HUES6 (cell line): Measurements from ENCODE around the gene KRT80.

Experiments used
- H3K27ac ChIP-seq: 2 replicates; pipeline ENCODE4 v1.7.0; 2013; ENCODE audit warnings: low read depth, mild to moderate bottlenecking, low read length, inconsistent platforms
- H3K27me3 ChIP-seq: 2 replicates; pipeline ENCODE4 v1.6.1; 2013; ENCODE audit warnings: low read length; ENCODE audit not compliant: control insufficient read depth, insufficient read depth
- H3K36me3 ChIP-seq: 2 replicates; pipeline ENCODE4 v1.6.1; 2013; ENCODE audit warnings: low read length; ENCODE audit not compliant: control insufficient read depth, insufficient read depth
- H3K4me1 ChIP-seq: 2 replicates; pipeline ENCODE4 v1.6.1; 2013; ENCODE audit warnings: low read length; ENCODE audit not compliant: control insufficient read depth, insufficient read depth
- H3K4me3 ChIP-seq: 2 replicates; pipeline ENCODE4 v1.5.1; 2013; ENCODE audit warnings: low read depth, low read length
- H3K9ac ChIP-seq: one replicate; pipeline ENCODE4 v1.6.1; 2013; ENCODE audit warnings: mild to moderate bottlenecking, low read length
- H3K9me3 ChIP-seq: 2 replicates; pipeline ENCODE4 v1.6.1; 2013; ENCODE audit warnings: low read depth, low read length; ENCODE audit not compliant: control insufficient read depth, insufficient read depth

Gene KRT80

GRCh38 chr12:52216807-52217206, 25.0 kb upstream of the KRT80 start:
- peaks cover 2% of the 10 kb centered on the region; the same call in 1 of the 2 replicates for H3K27me3 ChIP-seq
- no peaks in the 10 kb centered on the region for H3K36me3 ChIP-seq
- H3K9ac ChIP-seq, result no peak overlapping the region
- H3K4me1 ChIP-seq, result no peaks in the 10 kb centered on the region
- no peak overlapping the region for H3K27ac ChIP-seq
- no peaks in the 10 kb centered on the region for H3K9me3 ChIP-seq
- no peak overlapping the region for H3K4me3 ChIP-seq

DNA sequence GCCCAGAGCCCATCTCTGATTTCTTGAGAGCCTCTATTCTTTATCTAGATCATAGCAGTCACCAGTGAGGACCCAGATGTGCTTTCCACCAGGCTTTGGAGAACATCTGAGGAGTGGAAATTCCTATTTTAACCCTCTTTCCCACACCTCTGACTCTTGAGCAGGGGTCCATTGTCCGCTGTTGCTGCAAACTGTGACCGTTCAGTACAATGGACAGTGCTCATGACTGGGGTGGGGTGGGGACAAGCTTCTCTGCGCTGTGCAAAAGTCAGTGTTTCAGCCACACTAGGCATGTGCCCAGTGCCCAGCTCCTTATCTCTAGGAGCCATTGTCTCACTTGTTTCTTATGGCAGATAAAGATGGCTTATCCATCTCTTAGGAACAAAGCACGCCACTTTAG, 24.3 kb upstream of the KRT80 start:
- no peak overlapping the region for H3K27ac ChIP-seq
- H3K9ac ChIP-seq, result no peak overlapping the region
- H3K4me3 ChIP-seq, result no peak overlapping the region
- H3K27me3 ChIP-seq, result peaks cover under 1% of the 10 kb centered on the region; the same call in 1 of the 2 replicates
- no peaks in the 10 kb centered on the region for H3K36me3 ChIP-seq
- no peaks in the 10 kb centered on the region; the same call in 1 of the 2 replicates for H3K4me1 ChIP-seq
- no peaks in the 10 kb centered on the region for H3K9me3 ChIP-seq

DNA sequence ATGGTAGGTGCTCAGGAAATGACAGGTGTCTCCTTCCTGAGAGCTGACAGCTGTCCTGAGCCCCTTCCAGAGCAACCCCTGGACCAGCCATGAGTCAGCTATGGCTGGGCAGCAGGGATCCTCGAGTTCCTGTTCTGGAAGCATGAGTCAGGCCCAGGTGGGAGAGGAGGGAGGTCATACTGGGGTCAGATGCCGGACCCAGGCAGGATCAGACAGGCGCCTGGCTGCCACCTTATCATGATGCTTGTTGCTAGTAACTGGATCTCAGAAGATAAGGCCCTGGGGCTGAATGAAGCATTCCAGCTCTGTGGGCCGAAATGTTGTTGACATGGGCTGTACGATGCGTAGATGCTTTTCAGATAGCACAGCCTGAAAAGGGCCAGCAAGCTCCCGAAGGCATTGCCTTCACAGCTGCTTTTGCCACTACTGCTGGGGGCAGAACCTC, 23.8 kb upstream of the KRT80 start:
- no peaks in the 10 kb centered on the region for H3K9me3 ChIP-seq
- H3K27me3 ChIP-seq, result no peaks in the 10 kb centered on the region; the same call in 1 of the 2 replicates
- H3K4me3 ChIP-seq, result no peak overlapping the region
- H3K27ac ChIP-seq, result no peak overlapping the region
- no peak overlapping the region for H3K9ac ChIP-seq
- no peaks in the 10 kb centered on the region for H3K36me3 ChIP-seq
- no peaks in the 10 kb centered on the region; the same call in 1 of the 2 replicates for H3K4me1 ChIP-seq

DNA sequence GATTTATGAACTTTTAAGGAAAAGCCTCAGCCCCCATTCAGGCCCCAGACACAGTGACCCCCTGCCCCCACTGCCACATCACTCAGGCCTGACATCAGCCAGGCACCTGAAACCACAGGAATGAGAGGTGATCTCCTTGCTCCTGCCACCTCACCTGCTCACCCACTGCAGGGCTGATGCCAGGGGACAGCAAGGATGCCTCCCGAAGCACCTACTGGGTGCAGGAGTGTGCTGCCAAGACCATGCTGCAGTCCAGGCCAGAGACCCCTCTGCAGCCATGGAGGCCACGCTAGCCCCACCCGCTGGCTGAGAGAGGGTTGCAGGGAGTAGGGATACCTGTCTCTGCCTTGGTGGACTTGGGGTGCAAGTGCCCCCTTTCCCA, 22.6 kb upstream of the KRT80 start:
- H3K27ac ChIP-seq, result no peak overlapping the region
- H3K9ac ChIP-seq, result no peak overlapping the region

DNA sequence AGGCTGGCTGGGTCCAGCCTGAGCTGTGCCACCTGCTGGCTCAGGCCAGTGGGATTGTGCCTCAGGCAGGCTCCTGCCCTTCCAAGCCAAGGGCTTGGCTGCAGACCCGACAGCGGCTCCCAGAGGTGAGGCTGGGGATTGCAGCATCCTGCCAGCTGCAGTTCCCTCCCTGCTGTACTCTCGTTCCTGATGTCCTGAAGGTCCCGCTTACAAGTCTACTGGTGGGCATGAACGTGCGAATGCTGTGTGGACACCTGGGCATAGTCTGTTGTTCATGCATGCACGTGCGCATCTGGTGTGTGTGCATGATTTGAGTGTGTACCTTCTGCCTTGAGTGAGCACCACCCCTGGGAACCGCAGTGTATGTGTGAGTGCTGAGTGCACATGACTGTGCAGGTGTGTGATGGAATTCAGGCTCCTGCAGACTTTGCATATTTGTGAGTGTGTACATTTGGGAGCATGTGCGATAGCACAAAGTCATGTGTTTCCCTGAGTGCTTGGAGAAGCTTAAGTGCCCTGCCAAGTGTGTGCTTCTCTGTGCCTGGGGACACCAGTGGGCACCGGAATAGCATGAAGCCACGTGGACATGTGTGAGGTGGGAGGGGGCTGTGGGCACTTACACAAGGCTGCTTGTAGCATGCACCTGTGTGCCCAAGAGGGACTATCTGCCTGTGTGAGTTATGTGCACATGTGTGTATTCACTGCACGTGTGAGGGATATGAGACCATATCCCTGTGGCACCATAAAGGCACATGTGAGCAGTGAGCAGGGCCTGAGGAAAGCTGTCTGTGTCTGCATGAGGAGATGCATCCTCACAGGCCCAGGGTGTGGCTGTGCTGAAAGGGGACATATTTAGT, 22.0 kb upstream of the KRT80 start:
- no peak overlapping the region for H3K27ac ChIP-seq
- H3K27me3 ChIP-seq, result no peaks in the 10 kb centered on the region
- no peaks in the 10 kb centered on the region for H3K9me3 ChIP-seq
- H3K9ac ChIP-seq, result no peak overlapping the region
- no peaks in the 10 kb centered on the region; the same call in 1 of the 2 replicates for H3K4me1 ChIP-seq
- no peaks in the 10 kb centered on the region for H3K36me3 ChIP-seq
- H3K4me3 ChIP-seq, result no peak overlapping the region

More for the DNA sequence above, 22.6 kb upstream of the KRT80 start:
- H3K27me3 ChIP-seq, result no peaks in the 10 kb centered on the region
- no peaks in the 10 kb centered on the region; the same call in 1 of the 2 replicates for H3K4me1 ChIP-seq
- no peaks in the 10 kb centered on the region for H3K36me3 ChIP-seq
- no peaks in the 10 kb centered on the region for H3K9me3 ChIP-seq
- H3K4me3 ChIP-seq, result no peak overlapping the region

DNA sequence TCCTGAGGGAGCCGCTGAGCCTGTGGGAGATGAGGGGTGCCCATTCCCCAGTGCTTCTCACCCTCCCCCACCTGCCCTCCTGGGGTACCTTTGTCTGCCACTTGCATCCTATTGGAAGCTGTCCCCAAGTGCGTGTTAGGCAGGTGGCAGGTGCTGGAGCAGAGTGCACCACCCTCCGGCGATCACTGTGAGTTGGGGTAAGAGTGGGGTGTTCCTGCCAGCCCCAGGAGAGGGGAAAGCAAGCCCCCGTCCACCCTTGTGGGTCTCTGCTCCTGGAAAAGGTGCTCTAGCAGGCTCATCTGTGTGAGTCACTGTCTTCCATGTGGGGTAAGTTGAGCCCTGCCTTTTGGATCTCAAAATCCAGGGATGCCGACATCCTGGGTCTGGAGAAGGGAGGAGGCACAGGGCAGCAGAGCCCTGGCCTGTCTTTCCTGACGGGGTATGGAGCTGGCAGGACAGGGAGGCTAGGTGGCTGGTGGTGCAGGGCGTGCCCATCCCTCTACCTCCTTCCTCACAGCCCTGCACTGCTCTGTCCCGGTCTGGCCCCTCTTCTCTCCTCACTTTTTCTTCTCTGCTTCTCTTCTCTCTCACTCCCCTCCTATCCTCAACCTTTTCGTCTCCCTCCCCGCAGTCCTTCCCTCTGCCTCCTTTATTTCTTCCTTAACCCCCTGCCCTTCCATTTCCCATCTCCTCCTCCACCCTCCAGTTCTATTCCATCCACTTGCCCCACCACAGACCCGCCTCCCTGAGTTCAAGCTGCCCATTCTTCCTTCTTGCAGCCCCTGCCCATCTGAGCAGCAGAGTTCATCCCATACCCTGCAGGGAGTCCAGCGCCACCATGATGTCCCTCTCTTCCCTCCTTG, 21.1 kb upstream of the KRT80 start:
- no peak overlapping the region for H3K27ac ChIP-seq
- H3K27me3 ChIP-seq, result no peaks in the 10 kb centered on the region; the same call in 1 of the 2 replicates
- H3K4me1 ChIP-seq, result no peaks in the 10 kb centered on the region; the same call in 1 of the 2 replicates

DNA sequence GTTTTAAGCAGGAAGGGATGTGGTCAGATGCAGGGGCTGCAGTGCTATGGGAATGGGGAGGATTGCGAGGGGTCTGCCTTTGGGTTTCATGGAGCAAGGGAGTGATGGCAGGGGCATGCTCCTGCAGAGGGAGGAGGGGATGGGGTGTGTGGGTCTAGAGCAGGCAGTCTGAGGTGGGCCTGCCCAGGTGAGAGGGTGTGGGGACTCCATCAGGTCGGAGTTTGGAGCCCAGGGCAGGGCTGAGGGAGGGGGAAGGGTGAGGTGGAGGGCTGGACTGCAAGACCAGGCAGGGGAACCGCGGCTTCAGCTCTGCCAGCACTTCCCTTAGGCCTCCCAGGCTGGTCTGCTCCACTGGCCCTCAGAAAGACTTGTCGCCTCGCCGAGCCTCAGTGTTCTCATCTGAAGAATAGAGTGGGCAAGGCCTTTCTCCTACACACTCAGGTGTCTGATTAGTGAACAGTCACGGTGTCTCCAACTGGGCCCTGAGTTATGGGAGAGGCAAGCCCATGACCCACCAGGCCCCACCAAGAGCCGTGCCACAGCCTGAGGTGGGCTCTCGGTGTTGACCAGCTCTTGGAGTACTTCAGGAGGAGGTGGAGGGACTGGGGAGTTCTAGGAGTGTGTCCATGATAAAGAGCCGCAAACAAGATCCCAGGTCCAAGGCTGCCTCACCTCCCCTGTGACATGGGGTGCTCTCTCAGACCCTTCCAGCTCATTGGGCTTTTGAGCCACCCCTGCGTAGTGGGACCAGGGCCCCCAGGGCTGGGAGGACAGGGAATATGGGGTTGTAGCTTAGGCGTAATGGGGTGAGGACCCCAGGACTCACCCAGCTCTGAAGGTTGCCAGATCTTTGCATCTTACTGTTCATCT, 20.1 kb upstream of the KRT80 start:
- peaks cover 7% of the 10 kb centered on the region; the same call in 1 of the 2 replicates for H3K4me1 ChIP-seq
- H3K36me3 ChIP-seq, result no peaks in the 10 kb centered on the region
- H3K9me3 ChIP-seq, result no peaks in the 10 kb centered on the region
- no peaks in the 10 kb centered on the region; the same call in 1 of the 2 replicates for H3K27me3 ChIP-seq
- no peak overlapping the region for H3K27ac ChIP-seq
- H3K4me3 ChIP-seq, result no peak overlapping the region
- H3K9ac ChIP-seq, result no peak overlapping the region

More for the DNA sequence above, 21.1 kb upstream of the KRT80 start:
- Histone ChIP-seq H3K9me3 (no peaks in the 10 kb centered on the region), H3K9ac (no peak overlapping the region), H3K36me3 (no peaks in the 10 kb centered on the region), H3K4me3 (no peak overlapping the region)

- Histone ChIP-seq H3K36me3 (no peaks in the 10 kb centered on the region), H3K4me3 (no peak overlapping the region), H3K4me1 (peaks cover 7% of the 10 kb centered on the region; the same call in 1 of the 2 replicates), H3K9ac (no peak overlapping the region), H3K9me3 (no peaks in the 10 kb centered on the region), H3K27ac (no peak overlapping the region), H3K27me3 (no peaks in the 10 kb centered on the region; the same call in 1 of the 2 replicates)
These were observed 19.3 kb upstream of the KRT80 start for GRCh38 chr12:52210925-52211650.

DNA sequence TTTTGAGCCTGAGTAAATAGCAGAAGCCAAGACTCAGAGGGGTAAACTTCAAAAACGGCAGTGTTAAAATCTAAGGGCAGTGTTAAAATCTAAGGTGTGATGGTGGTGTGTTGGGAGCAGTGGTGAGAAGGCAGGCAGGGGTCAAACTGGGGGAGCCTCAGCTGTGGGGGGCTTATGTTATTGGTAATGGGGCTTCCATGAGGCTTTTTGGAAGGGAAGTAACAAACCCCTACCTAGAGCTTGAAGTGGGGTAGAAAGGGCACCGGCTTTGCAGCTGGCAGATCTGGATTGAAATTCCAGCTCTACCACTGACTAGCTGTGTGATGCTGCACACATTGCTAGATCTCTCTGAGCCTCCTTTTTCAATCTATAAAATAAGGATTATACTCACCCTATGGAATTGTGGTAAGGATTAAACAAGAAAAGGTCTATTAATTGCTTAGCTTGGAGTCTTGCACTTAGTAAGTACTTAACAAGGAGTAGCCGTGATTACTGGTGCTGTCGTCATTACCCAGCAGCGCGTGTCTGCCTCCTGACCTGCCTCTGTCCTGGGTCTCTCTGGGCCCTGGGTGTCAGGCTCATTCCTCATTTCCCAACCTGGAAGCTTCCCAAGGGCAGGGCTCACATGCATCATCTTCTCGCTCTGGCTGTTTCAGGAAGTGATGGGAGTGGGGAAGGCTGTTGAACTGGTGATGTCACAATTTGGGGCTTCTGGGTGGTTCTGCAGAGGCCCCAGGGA, 18.5 kb upstream of the KRT80 start:
- Histone ChIP-seq H3K36me3 (no peaks in the 10 kb centered on the region), H3K27ac (no peak overlapping the region), H3K4me1 (peaks cover 7% of the 10 kb centered on the region; the same call in 1 of the 2 replicates), H3K9me3 (no peaks in the 10 kb centered on the region), H3K9ac (no peak overlapping the region), H3K4me3 (no peak overlapping the region), H3K27me3 (no peaks in the 10 kb centered on the region; the same call in 1 of the 2 replicates)
